ENCODE results near the gene SLC49A4. TPM values are rescaled to one million over a fixed set of nuclear protein-coding genes. Genes with fewer than 3 reads are reported as not detected.
A peak's percentile ranks its signal among the peaks of the same experiment; 100 is the strongest.

Gene SLC49A4
- total RNA-seq, 1 donor from 2014 or later, result 17.5 TPM

- H3K4me3 Mint-ChIP-seq (ENCODE audit: low read depth), result no peak overlapping the region
- H3K27me3 Mint-ChIP-seq, result no peaks in the 10 kb centered on the region
- H3K36me3 Mint-ChIP-seq (ENCODE audit: insufficient read depth), result peaks cover 6% of the 10 kb centered on the region
- peak; percentile 39 for TF ChIP-seq CTCF (IDR thresholded peaks at IDR 0.05; ENCODE audit: unreplicated experiment)
- no peaks in the 10 kb centered on the region for H3K4me1 Mint-ChIP-seq (ENCODE audit: low read depth)
- no peak overlapping the region for H3K27ac Mint-ChIP-seq
- no peak for DNase-seq (ENCODE audit: low spot score, unreplicated experiment)
- H3K9me3 Mint-ChIP-seq (ENCODE audit: low read depth), result no peaks in the 10 kb centered on the region
Measured at GRCh38 chr3:122858373-122858772, 63.5 kb downstream of the SLC49A4 start.

- Mint-ChIP-seq H3K9me3 (ENCODE audit: low read depth) (no peaks in the 10 kb centered on the region), H3K27ac (no peak overlapping the region), H3K4me3 (ENCODE audit: low read depth) (no peak overlapping the region), H3K4me1 (ENCODE audit: low read depth) (no peaks in the 10 kb centered on the region), H3K27me3 (no peaks in the 10 kb centered on the region), H3K36me3 (ENCODE audit: insufficient read depth) (peaks cover 6% of the 10 kb centered on the region)
- TF ChIP-seq CTCF (IDR thresholded peaks at IDR 0.05; ENCODE audit: unreplicated experiment), result no peak
- DNase-seq (ENCODE audit: low spot score, unreplicated experiment), result no peak
Measured at GRCh38 chr3:122859021-122859805, 64.3 kb downstream of the SLC49A4 start.

DNA sequence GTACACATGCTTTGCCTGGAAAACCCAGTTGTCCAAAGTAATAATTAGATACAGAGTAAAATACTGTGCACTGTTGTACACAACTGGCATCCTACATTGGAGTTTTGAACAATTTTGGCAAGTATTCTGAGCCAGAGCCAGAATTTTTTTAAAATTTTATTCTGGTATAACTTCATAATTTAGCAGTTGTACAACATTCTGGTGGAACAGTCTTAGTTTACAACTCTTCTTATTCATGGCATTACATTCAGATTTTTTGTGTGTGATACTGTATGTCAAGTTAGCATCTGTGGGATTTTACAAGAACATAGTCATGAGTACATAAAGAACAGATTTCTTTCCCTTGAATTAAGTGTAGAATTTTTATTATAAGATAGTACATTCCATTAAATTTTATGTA is 67.5 kb downstream of the SLC49A4 start:
- no peaks in the 10 kb centered on the region for H3K27me3 Mint-ChIP-seq
- H3K27ac Mint-ChIP-seq, result no peak overlapping the region
- H3K36me3 Mint-ChIP-seq (ENCODE audit: insufficient read depth), result peaks cover 9% of the 10 kb centered on the region
- TF ChIP-seq CTCF (IDR thresholded peaks at IDR 0.05; ENCODE audit: unreplicated experiment), result no peak
- no peaks in the 10 kb centered on the region for H3K9me3 Mint-ChIP-seq (ENCODE audit: low read depth)
- no peaks in the 10 kb centered on the region for H3K4me1 Mint-ChIP-seq (ENCODE audit: low read depth)
- no peak for DNase-seq (ENCODE audit: low spot score, unreplicated experiment)
- H3K4me3 Mint-ChIP-seq (ENCODE audit: low read depth), result no peak overlapping the region

DNA sequence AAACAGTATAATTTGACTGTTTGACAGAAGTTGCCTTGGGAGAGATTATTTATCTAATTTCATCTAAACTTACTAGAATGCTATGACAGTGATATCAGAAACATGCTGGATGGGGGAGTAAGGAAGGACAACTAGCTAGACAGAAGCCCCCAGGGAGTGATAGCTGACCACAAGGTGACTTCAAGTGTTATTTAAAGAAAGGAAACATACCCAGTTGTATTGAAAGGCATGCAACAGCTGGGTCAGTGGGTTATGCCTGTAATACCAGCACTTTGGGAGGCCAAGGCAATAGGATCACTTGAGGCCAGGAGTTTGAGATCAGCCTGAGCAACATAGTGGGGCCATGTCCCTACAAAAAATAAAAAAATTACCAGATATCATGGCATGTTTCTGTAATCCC is 69.6 kb downstream of the SLC49A4 start:
- Mint-ChIP-seq H3K27me3 (no peaks in the 10 kb centered on the region), H3K27ac (no peak overlapping the region), H3K36me3 (ENCODE audit: insufficient read depth) (peaks cover 9% of the 10 kb centered on the region), H3K4me1 (ENCODE audit: low read depth) (no peaks in the 10 kb centered on the region), H3K4me3 (ENCODE audit: low read depth) (no peak overlapping the region), H3K9me3 (ENCODE audit: low read depth) (no peaks in the 10 kb centered on the region)
- TF ChIP-seq CTCF (IDR thresholded peaks at IDR 0.05; ENCODE audit: unreplicated experiment), result no peak
- no peak for DNase-seq (ENCODE audit: low spot score, unreplicated experiment)

DNA sequence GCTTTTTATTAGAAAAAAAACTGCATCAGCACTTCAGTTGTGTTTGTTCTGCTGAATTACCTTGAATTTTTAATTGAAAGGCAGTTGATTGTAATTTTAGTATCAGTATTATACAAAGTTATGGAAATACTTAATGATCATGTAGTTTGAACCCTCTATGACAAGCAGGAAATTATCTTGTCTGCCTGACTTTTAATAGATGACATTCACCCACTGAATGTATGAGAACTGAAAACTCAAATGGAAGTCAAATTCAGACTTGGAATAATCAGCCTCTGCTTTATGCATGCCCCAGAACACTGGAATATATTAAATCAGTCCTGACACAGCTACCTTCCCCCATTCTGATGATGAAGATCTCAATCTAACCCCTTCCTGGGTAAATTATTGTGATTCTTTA is 73.5 kb downstream of the SLC49A4 start:
- H3K27me3 Mint-ChIP-seq, result no peaks in the 10 kb centered on the region
- H3K27ac Mint-ChIP-seq, result no peak overlapping the region
- TF ChIP-seq CTCF (IDR thresholded peaks at IDR 0.05; ENCODE audit: unreplicated experiment), result no peak
- H3K4me1 Mint-ChIP-seq (ENCODE audit: low read depth), result no peaks in the 10 kb centered on the region
- H3K4me3 Mint-ChIP-seq (ENCODE audit: low read depth), result no peak overlapping the region
- no peak for DNase-seq (ENCODE audit: low spot score, unreplicated experiment)
- peaks cover 6% of the 10 kb centered on the region for H3K36me3 Mint-ChIP-seq (ENCODE audit: insufficient read depth)
- no peaks in the 10 kb centered on the region for H3K9me3 Mint-ChIP-seq (ENCODE audit: low read depth)
